HepG2 (cell line): ENCODE results near the gene BPHL. TPM values are rescaled to one million over a fixed set of nuclear protein-coding genes. Genes with fewer than 3 reads are reported as not detected.

ENCODE experiments used
- ATAC-seq: fragments of 200-7000 bp; cut with Tn5 transposase; 3 replicates; pipeline ENCODE4 v1.9.1; 2020; ENCODE audit warnings: mild to moderate bottlenecking, moderate library complexity
- BruUV-seq: library from RNA; stranded (reverse); fragments of 400-500 nt; replicated peaks from 2 replicates; lab custom pipeline; 2021; lab: Mats Ljungman, UMichigan
- CTCF ChIA-PET: fragments of 300-600 bp; formaldehyde crosslinking; extraction: SDS; loops from one replicate; lab custom pipeline; 2021; ENCODE audit warnings: low total read pairs, inconsistent platforms, low intra/inter-chr PET ratio; lab: Yijun Ruan, JAX
- POLR2A ChIA-PET: fragments of 350-600 bp; sonication (Branson Sonifier 250); formaldehyde crosslinking; loops from one replicate; lab custom pipeline; 2020; ENCODE audit warnings: antibody characterized with exemption, inconsistent platforms; lab: Yijun Ruan, JAX
- DNase-seq: peaks from one replicate; pipeline ENCODE4 v3.0.0-alpha.2; 2015; ENCODE audit warnings: low spot score
- FAIRE-seq: peaks from 3 replicates; lab custom pipeline; 2011; peaks lifted over from hg19 to GRCh38; lab: Jason Lieb, UNC
- H2AFZ ChIP-seq: one replicate; pipeline ENCODE4 v1.6.1; 2011; ENCODE audit warnings: low read length, inconsistent platforms
- H3K27ac ChIP-seq: fragments of 300-600 bp; 3 replicates; pipeline ENCODE4 v1.8.0; 2011; ENCODE audit warnings: mixed run types, mild to moderate bottlenecking, mixed read lengths, low read length, inconsistent platforms; ENCODE audit not compliant: insufficient read depth; ENCODE audit errors: extremely low read length
- H3K27me3 ChIP-seq, 2 experiments: fragments of 200-600 bp in 1 of 2; 2 replicates in 1 of 2; 3 replicates in 1 of 2; pipeline versions ENCODE4 v1.6.0 to v1.8.0; 2011; ENCODE audit warnings: low read length in 2 of 2, mild to moderate bottlenecking in 2 of 2, moderate library complexity in 2 of 2, inconsistent platforms in 1 of 2; ENCODE audit not compliant: insufficient read depth in 2 of 2, control insufficient read depth in 1 of 2
- H3K36me3 ChIP-seq, 2 experiments: fragments of 200-600 bp in 1 of 2; replicated peaks in 1 of 2; 2 replicates in 1 of 2; 3 replicates in 1 of 2; pipeline versions ENCODE4 v1.5.1 to v1.8.0; 2011; ENCODE audit warnings: low read length in 2 of 2, inconsistent platforms in 1 of 2; ENCODE audit not compliant: insufficient read depth in 2 of 2, control insufficient read depth in 1 of 2
- H3K4me1 ChIP-seq: 2 replicates; pipeline ENCODE4 v1.5.1; 2012; ENCODE audit warnings: low read length, inconsistent platforms; ENCODE audit not compliant: insufficient read depth
- H3K4me2 ChIP-seq: 2 replicates; pipeline ENCODE4 v1.6.0; 2011; ENCODE audit warnings: low read depth, low read length, inconsistent platforms
- H3K4me3 ChIP-seq, 3 experiments: fragments of 200-600 bp in 1 of 3; sonication (generic), shearing (Covaris generic) in 1 of 3; replicated peaks in 1 of 3; 2 replicates each; pipeline ENCODE4 v1.5.1; 2011 to 2016; ENCODE audit warnings: low read length in 3 of 3, inconsistent platforms in 2 of 3, low read depth in 2 of 3, mild to moderate bottlenecking in 2 of 3, control low read depth in 1 of 3, mixed read lengths in 1 of 3; ENCODE audit not compliant: insufficient read depth in 1 of 3
- H3K79me2 ChIP-seq: one replicate; pipeline ENCODE4 v1.6.1; 2011; ENCODE audit warnings: low read length, inconsistent platforms; ENCODE audit not compliant: insufficient read depth
- H3K9ac ChIP-seq: 2 replicates; pipeline ENCODE4 v1.6.0; 2011; ENCODE audit warnings: mild to moderate bottlenecking, low read depth, low read length, inconsistent platforms; ENCODE audit not compliant: insufficient read depth
- H3K9me3 ChIP-seq: 2 replicates; pipeline ENCODE4 v1.5.1; 2012; ENCODE audit warnings: mild to moderate bottlenecking, low read length
- H4K20me1 ChIP-seq: 2 replicates; pipeline ENCODE4 v1.6.0; 2011; ENCODE audit warnings: inconsistent platforms, mild to moderate bottlenecking, low read length, moderate library complexity; ENCODE audit not compliant: insufficient read depth
- IKZF4 ChIP-seq: sonication (generic); formaldehyde crosslinking; IDR thresholded peaks from 2 replicates; pipeline ENCODE4 v1.5.1; 2020; ENCODE audit warnings: borderline replicate concordance, mild to moderate bottlenecking, low read depth, missing genetic modification reagents; ENCODE audit errors: not compliant biosample characterization
- KAT8 ChIP-seq: IDR thresholded peaks from 2 replicates; pipeline ENCODE4 v1.6.1; 2016; ENCODE audit warnings: missing genetic modification reagents, missing compliant biosample characterization
- MXD4 ChIP-seq: IDR thresholded peaks from 2 replicates; pipeline ENCODE4 v1.6.1; 2016; ENCODE audit warnings: mild to moderate bottlenecking, missing biosample characterization, missing genetic modification reagents
- NR1H2 ChIP-seq: sonication (generic); formaldehyde crosslinking; IDR thresholded peaks from 2 replicates; pipeline ENCODE4 v1.8.1; 2022; ENCODE audit warnings: low read depth, missing genetic modification reagents, borderline replicate concordance
- PAX8 ChIP-seq: sonication (generic); formaldehyde crosslinking; IDR thresholded peaks from 2 replicates; pipeline ENCODE4 v1.8.0; 2022; ENCODE audit warnings: mild to moderate bottlenecking, missing genetic modification reagents, borderline replicate concordance
- SOX13 ChIP-seq, 3 experiments: fragments of 450-650 bp in 1 of 3; sonication (generic) in 1 of 3; formaldehyde crosslinking in 1 of 3; IDR thresholded peaks in 2 of 3; conservative IDR thresholded peaks in 1 of 3; 2 replicates each; pipeline versions ENCODE4 v1.5.0 to v1.6.1; 2016 to 2020; ENCODE audit warnings: antibody characterized with exemption in 1 of 3, mild to moderate bottlenecking in 1 of 3, missing compliant biosample characterization in 1 of 3, missing genetic modification reagents in 1 of 3, moderate library complexity in 1 of 3
- ZNF558 ChIP-seq: sonication (generic); formaldehyde crosslinking; IDR thresholded peaks from 2 replicates; pipeline ENCODE4 v1.9.0; 2022; ENCODE audit warnings: mild to moderate bottlenecking, missing genetic modification reagents, borderline replicate concordance
- ZNF564 ChIP-seq: sonication (generic); formaldehyde crosslinking; IDR thresholded peaks from 2 replicates; pipeline ENCODE4 v1.8.1; 2023; ENCODE audit warnings: mild to moderate bottlenecking, missing genetic modification reagents
- ZNF577 ChIP-seq: sonication (generic); formaldehyde crosslinking; IDR thresholded peaks from 2 replicates; pipeline ENCODE4 v1.4.0; 2020; ENCODE audit warnings: mild to moderate bottlenecking, low read depth, missing genetic modification reagents, borderline replicate concordance
- ZNF709 ChIP-seq: sonication (generic); formaldehyde crosslinking; IDR thresholded peaks from 2 replicates; pipeline ENCODE4 v1.5.0; 2020; ENCODE audit warnings: mild to moderate bottlenecking, missing genetic modification reagents
- ZNF790 ChIP-seq: sonication (generic); formaldehyde crosslinking; IDR thresholded peaks from 2 replicates; pipeline ENCODE4 v1.8.0; 2022; ENCODE audit warnings: missing genetic modification reagents, mild to moderate bottlenecking, borderline replicate concordance
- ZSCAN20 ChIP-seq: sonication (generic); formaldehyde crosslinking; IDR thresholded peaks from 2 replicates; pipeline ENCODE4 v1.4.0; 2020; ENCODE audit warnings: missing genetic modification reagents, mild to moderate bottlenecking, borderline replicate concordance
- WGBS: methylation state at CpG from one replicate; pipeline ENCODE4 v1.1.6; 2017; ENCODE audit warnings: low lambda C conversion rate; 5-methylcytosine and 5-hydroxymethylcytosine counted together
- in situ Hi-C: cut with HindIII; loops from 2 replicates; pipeline ENCODE4 v1.10.0; 2017; ENCODE audit warnings: low pct_unique_long_range_greater_than_20kb; ENCODE audit not compliant: extremely low pct_ligation_motif_present
- intact Hi-C: fragments of 100-400 bp; cut with micrococcal nuclease; formaldehyde crosslinking; loops from one replicate; pipeline ENCODE4 v1.10.0; 2022; ENCODE audit not compliant: unreplicated experiment
- polyA plus RNA-seq, 8 experiments: library from polyadenylated mRNA; depleted of rRNA in 3 of 8; stranded (reverse) in 7 of 8; unstranded in 1 of 8; fragments of >200 nt; fragmentation: Illumina TruSeq in 4 of 8; extraction: Trizol in 4 of 8; gene quantifications; 2 replicates each; pipeline versions ENCODE4 v1.2.1 to v1.2.3, GENCODE V29; 2011 to 2016; ENCODE audit warnings: low read depth in 4 of 8, missing spikeins in 1 of 8, mixed read lengths in 1 of 8; ENCODE audit not compliant: insufficient read depth in 1 of 8
- total RNA-seq, 5 experiments: library from RNA; depleted of rRNA; stranded (reverse); fragments of >200 nt; fragmentation: Illumina TruSeq; extraction: Trizol; gene quantifications; 2 replicates each; pipeline ENCODE4 v1.2.3, GENCODE V29; 2016; ENCODE audit warnings: low read depth in 1 of 5
- TF ChIP-seq, protein P1 (sequence below): sonication (generic); formaldehyde crosslinking; IDR thresholded peaks from 2 replicates; pipeline ENCODE4 v1.5.0; 2020; ENCODE audit warnings: missing genetic modification reagents, mild to moderate bottlenecking, borderline replicate concordance
- TF ChIP-seq, protein P2 (sequence below): sonication (generic); formaldehyde crosslinking; IDR thresholded peaks from 2 replicates; pipeline ENCODE4 v1.8.1; 2023; ENCODE audit warnings: missing genetic modification reagents, inconsistent platforms, borderline replicate concordance
- TF ChIP-seq, protein P3 (sequence below): sonication (generic); formaldehyde crosslinking; IDR thresholded peaks from 2 replicates; pipeline ENCODE4 v1.4.0; 2020; ENCODE audit warnings: missing genetic modification reagents, mild to moderate bottlenecking, borderline replicate concordance
- TF ChIP-seq, protein P4 (sequence below): sonication (generic); formaldehyde crosslinking; IDR thresholded peaks from 2 replicates; pipeline ENCODE4 v1.4.0; 2020; ENCODE audit warnings: missing genetic modification reagents
- TF ChIP-seq, protein P5 (sequence below): sonication (generic); formaldehyde crosslinking; conservative IDR thresholded peaks from 2 replicates; pipeline ENCODE4 v1.5.0; 2020; ENCODE audit warnings: missing genetic modification reagents

Gene BPHL
- total and polyA plus RNA-seq, 2 of the 13 experiments (the other 11 are each of a cell fraction or from before 2014, with no cell fraction given), result 37.8 to 39.5 TPM

DNA sequence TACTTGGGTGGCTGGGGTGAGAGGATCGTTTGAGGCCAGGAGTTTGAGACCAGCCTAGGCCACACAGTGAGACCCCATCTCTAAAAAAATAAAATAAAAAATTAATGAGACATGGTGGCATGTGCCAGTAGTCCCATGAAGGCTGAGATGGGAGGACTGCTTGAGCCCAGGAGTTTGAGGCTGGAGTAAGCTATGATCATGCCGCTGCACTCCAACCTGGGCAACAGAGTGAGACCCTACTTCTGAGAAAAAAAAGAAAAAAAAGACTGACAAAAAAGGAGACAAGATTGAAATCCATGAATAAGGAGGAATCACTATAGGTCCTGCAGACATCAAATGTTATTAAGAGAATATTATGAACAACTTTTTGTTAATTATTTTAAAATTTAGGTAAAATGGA lies 23.7 kb upstream of the BPHL start (continued):
- TF ChIP-seq, protein P1, sequence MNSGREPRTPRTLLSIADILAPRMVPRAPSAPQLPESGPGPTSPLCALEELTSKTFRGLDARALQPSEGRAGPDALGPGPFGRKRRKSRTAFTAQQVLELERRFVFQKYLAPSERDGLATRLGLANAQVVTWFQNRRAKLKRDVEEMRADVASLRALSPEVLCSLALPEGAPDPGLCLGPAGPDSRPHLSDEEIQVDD (CRISPR knock-in tag), result no peak
- TF ChIP-seq, protein P2, sequence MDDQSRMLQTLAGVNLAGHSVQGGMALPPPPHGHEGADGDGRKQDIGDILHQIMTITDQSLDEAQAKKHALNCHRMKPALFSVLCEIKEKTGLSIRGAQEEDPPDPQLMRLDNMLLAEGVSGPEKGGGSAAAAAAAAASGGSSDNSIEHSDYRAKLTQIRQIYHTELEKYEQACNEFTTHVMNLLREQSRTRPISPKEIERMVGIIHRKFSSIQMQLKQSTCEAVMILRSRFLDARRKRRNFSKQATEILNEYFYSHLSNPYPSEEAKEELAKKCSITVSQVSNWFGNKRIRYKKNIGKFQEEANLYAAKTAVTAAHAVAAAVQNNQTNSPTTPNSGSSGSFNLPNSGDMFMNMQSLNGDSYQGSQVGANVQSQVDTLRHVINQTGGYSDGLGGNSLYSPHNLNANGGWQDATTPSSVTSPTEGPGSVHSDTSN (CRISPR knock-in tag), result no peak
- TF ChIP-seq ZNF790 (no peak), ZNF709 (CRISPR knock-in tag) (no peak)

DNA sequence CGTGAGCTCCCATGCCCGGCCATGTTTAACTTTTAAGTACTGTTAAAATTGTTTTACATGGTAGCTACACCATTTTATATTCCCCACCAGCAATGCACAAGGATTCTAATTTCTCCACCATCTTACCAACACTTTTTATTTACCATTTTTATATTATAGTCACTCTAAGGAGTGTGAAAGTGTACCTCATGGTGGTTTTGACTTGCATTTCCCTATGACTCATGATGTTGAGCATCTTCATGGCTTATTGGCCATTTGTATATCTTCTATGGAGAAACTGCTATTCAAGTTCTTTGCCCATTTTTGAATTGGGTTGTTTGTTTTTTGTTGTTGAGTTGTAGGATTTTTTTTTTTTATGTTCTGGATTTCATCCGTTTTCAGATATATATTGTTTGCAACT lies 15.6 kb upstream of the BPHL start:
- H3K27ac ChIP-seq, result no peak overlapping the region
- no peaks in the 10 kb centered on the region for H3K4me1 ChIP-seq
- intact Hi-C loops (no loop called here), in situ Hi-C loops (no loop called here)
- no peak overlapping the region for H3K9ac ChIP-seq
- no peak overlapping the region for H3K4me3 ChIP-seq
- 91% methylated on average over 3 of the region's 3 CpGs for WGBS
- ChIA-PET CTCF (no interaction called here), POLR2A (no interaction called here)
- no peak overlapping the region for H3K4me2 ChIP-seq
- H3K9me3 ChIP-seq, result no peaks in the 10 kb centered on the region
- no TSS peak for BruUV-seq
- ATAC-seq (no peak), DNase-seq (no peak), FAIRE-seq (no peak)
- H4K20me1 ChIP-seq, result no peaks in the 10 kb centered on the region
- H3K79me2 ChIP-seq, result no peaks in the 10 kb centered on the region
- H2AFZ ChIP-seq, result no peak overlapping the region
- no peaks in the 10 kb centered on the region for H3K27me3 ChIP-seq
- peaks cover 15 to 41% of the 10 kb centered on the region in 2 experiments for H3K36me3 ChIP-seq
- TF ChIP-seq SOX13 (IDR thresholded peaks at IDR 0.05) (no peak), SOX13 (CRISPR knock-in tag; conservative IDR thresholded peaks at IDR 0.05 in 1 of 2, IDR thresholded peaks at IDR 0.05 in 1 of 2) (no peak), KAT8 (CRISPR knock-in tag) (no peak), ZNF577 (CRISPR knock-in tag) (no peak), ZSCAN20 (CRISPR knock-in tag) (no peak), PAX8 (no peak), MXD4 (CRISPR knock-in tag) (no peak), NR1H2 (CRISPR knock-in tag) (no peak), ZNF558 (CRISPR knock-in tag) (no peak), ZNF564 (CRISPR knock-in tag) (no peak), IKZF4 (no peak)
- TF ChIP-seq, protein P3, sequence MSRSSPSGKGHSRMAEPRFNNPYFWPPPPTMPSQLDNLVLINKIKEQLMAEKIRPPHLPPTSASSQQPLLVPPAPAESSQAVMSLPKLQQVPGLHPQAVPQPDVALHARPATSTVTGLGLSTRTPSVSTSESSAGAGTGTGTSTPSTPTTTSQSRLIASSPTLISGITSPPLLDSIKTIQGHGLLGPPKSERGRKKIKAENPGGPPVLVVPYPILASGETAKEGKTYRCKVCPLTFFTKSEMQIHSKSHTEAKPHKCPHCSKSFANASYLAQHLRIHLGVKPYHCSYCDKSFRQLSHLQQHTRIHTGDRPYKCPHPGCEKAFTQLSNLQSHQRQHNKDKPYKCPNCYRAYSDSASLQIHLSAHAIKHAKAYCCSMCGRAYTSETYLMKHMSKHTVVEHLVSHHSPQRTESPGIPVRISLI (CRISPR knock-in tag), result no peak
- TF ChIP-seq, protein P4, sequence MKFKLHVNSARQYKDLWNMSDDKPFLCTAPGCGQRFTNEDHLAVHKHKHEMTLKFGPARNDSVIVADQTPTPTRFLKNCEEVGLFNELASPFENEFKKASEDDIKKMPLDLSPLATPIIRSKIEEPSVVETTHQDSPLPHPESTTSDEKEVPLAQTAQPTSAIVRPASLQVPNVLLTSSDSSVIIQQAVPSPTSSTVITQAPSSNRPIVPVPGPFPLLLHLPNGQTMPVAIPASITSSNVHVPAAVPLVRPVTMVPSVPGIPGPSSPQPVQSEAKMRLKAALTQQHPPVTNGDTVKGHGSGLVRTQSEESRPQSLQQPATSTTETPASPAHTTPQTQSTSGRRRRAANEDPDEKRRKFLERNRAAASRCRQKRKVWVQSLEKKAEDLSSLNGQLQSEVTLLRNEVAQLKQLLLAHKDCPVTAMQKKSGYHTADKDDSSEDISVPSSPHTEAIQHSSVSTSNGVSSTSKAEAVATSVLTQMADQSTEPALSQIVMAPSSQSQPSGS (CRISPR knock-in tag), result no peak
- TF ChIP-seq, protein P5, sequence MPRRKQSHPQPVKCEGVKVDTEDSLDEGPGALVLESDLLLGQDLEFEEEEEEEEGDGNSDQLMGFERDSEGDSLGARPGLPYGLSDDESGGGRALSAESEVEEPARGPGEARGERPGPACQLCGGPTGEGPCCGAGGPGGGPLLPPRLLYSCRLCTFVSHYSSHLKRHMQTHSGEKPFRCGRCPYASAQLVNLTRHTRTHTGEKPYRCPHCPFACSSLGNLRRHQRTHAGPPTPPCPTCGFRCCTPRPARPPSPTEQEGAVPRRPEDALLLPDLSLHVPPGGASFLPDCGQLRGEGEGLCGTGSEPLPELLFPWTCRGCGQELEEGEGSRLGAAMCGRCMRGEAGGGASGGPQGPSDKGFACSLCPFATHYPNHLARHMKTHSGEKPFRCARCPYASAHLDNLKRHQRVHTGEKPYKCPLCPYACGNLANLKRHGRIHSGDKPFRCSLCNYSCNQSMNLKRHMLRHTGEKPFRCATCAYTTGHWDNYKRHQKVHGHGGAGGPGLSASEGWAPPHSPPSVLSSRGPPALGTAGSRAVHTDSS (CRISPR knock-in tag), result no peak
